ENCODE data around the gene BRICD5.

BRICD5 gene

GRCh38 chr16:2199095-2199494 is 11.6 kb downstream of the BRICD5 start:
- DNase-seq (ENCODE audit: low read depth in 3 of 3), result no peak

GRCh38 chr16:2198283-2198682 is 12.4 kb downstream of the BRICD5 start:
- DNase-seq (ENCODE audit: low read depth in 3 of 3), result no peak

- no peak for DNase-seq (ENCODE audit: low read depth in 3 of 3)
These were observed 12.9 kb downstream of the BRICD5 start for GRCh38 chr16:2197765-2198164.

GRCh38 chr16:2196981-2197511 is 13.6 kb downstream of the BRICD5 start:
- DNase-seq (ENCODE audit: low read depth in 3 of 3), result no peak

GRCh38 chr16:2196162-2196980 is 14.3 kb downstream of the BRICD5 start, which contains the start of gene CASKIN1:
Gene CASKIN1 (minus strand): TSS chr16:2196605. CDS start chr16:2196432, 173 bp downstream.
- DNase-seq (ENCODE audit: low read depth in 3 of 3), result no peak

- no peak for DNase-seq (ENCODE audit: low read depth in 3 of 3)
These were observed 15.1 kb downstream of the BRICD5 start for GRCh38 chr16:2195322-2196161.

- DNase-seq (ENCODE audit: low read depth in 3 of 3), result no peak
These were observed 15.8 kb downstream of the BRICD5 start for GRCh38 chr16:2194852-2195321.

GRCh38 chr16:2194166-2194834 is 16.4 kb downstream of the BRICD5 start:
- no peak for DNase-seq (ENCODE audit: low read depth in 3 of 3)

GRCh38 chr16:2191446-2191706 is 19.3 kb downstream of the BRICD5 start:
- no peak for DNase-seq (ENCODE audit: low read depth in 3 of 3)

GRCh38 chr16:2190659-2191445 is 19.8 kb downstream of the BRICD5 start:
- no peak for DNase-seq (ENCODE audit: low read depth in 3 of 3)

- DNase-seq (ENCODE audit: low read depth in 3 of 3), result no peak
These were observed 20.5 kb downstream of the BRICD5 start for GRCh38 chr16:2190002-2190658.

GRCh38 chr16:2189252-2189893 is 21.3 kb downstream of the BRICD5 start:
- no peak for DNase-seq (ENCODE audit: low read depth in 3 of 3)

GRCh38 chr16:2188395-2188794 is 22.3 kb downstream of the BRICD5 start:
- no peak for DNase-seq (ENCODE audit: low read depth in 3 of 3)

- DNase-seq (ENCODE audit: low read depth in 3 of 3), result no peak
These were observed 23.5 kb downstream of the BRICD5 start for GRCh38 chr16:2187212-2187611.

GRCh38 chr16:2186505-2186904 is 24.2 kb downstream of the BRICD5 start:
- DNase-seq (ENCODE audit: low read depth in 3 of 3), result no peak

GRCh38 chr16:2186064-2186463 is 24.6 kb downstream of the BRICD5 start:
- DNase-seq (ENCODE audit: low read depth in 3 of 3), result no peak

- DNase-seq (ENCODE audit: low read depth in 3 of 3), result no peak
These were observed 25.7 kb downstream of the BRICD5 start for GRCh38 chr16:2184962-2185361.

GRCh38 chr16:2184346-2184745 is 26.3 kb downstream of the BRICD5 start:
- DNase-seq (ENCODE audit: low read depth in 3 of 3), result no peak

- no peak for DNase-seq (ENCODE audit: low read depth in 3 of 3)
These were observed 27.0 kb downstream of the BRICD5 start for GRCh38 chr16:2183671-2184070.

- DNase-seq (ENCODE audit: low read depth in 3 of 3), result no peak
These were observed 28.7 kb downstream of the BRICD5 start for GRCh38 chr16:2181952-2182351.
